GM12872 (cell line): ENCODE results near the gene PTGER1.

ENCODE experiments used
- TF ChIP-seq, protein P1 (sequence below): IDR thresholded peaks from 3 replicates; pipeline ENCODE4 v1.5.1; 2011; ENCODE audit warnings: low read depth, mild to moderate bottlenecking, low read length, moderate library complexity; ENCODE audit not compliant: insufficient read depth

PTGER1 gene

DNA sequence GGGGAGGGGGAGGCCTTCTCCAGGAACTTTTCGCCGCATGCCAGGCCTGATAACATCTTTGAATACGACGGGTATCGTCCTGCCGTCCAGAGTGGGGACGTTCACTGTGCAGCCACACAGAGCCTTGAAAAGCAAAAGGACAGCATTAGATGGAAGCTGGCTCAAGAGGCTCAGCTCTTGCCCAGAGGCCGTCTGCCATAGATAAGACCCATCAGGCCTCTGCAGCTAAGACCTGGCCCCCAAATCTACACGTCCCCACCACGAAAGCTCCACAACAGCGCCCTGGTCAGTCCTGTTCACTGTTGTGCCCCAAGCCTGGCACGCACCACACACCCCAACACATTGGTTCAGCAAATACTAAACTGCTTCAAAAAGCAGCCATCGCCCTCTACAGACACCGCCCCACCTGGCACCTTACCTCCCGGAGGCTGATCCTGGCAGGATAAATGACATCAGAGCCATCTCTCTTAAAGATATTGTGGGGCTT is 40.9 kb upstream of the PTGER1 start:
- TF ChIP-seq, protein P1, sequence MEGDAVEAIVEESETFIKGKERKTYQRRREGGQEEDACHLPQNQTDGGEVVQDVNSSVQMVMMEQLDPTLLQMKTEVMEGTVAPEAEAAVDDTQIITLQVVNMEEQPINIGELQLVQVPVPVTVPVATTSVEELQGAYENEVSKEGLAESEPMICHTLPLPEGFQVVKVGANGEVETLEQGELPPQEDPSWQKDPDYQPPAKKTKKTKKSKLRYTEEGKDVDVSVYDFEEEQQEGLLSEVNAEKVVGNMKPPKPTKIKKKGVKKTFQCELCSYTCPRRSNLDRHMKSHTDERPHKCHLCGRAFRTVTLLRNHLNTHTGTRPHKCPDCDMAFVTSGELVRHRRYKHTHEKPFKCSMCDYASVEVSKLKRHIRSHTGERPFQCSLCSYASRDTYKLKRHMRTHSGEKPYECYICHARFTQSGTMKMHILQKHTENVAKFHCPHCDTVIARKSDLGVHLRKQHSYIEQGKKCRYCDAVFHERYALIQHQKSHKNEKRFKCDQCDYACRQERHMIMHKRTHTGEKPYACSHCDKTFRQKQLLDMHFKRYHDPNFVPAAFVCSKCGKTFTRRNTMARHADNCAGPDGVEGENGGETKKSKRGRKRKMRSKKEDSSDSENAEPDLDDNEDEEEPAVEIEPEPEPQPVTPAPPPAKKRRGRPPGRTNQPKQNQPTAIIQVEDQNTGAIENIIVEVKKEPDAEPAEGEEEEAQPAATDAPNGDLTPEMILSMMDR, result no peak

DNA sequence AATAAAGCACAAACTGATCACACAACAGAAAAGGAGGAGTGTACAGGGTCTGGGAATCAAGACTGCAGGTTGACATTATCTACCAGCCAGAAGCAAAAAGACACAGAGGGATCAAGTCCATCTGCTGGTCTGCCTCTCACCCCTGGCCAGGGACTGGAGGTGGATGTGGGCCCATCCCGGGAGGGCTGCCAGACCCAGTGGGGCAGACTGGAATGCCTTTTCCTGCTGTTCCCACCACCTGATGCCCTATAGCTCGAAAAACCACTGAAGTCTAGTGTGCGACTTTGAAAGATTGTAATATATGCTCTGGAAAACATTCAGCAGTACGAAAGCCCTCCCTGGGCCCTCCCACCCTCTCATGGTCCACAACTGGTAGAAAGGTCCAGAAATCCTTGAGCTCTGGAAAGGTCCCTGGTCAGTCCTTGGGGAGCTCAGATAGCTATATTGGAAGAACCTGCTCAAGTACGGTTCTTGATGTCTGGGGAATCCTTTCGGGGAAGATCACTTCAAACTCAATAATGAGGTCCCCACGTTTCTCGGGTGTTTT is 40.4 kb upstream of the PTGER1 start:
- TF ChIP-seq, protein P1, result no peak

DNA sequence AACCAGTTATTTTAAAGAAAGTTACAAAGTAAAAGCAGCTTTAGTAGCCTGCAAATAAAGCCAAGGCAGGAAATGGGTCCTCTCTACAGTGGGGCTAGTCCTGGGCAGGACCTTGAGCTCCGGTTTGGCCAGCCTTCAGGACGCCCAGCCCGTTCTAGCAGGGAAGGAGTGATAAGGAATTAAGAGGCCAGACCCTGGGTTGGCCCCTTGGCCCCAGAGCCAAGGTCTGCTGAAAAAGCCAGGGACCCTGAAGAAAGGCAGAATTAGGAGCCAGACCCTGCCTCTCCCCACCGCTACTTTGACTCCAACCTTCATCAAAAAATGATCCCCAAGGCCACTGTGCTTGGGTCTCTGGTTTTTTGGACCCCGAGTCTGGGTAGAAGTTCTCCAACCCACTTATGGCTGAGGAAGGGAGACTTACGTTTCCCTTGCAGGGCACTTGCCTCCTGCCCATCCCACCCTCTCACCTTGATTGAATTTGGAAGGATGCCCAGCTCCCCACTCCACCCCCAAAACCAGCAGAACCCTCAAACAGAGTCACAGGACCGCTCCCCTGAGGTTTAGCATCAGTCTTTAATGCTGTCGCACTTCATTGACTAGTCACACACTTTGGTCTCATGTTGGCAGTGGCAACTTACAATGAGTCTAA is 39.2 kb upstream of the PTGER1 start:
- TF ChIP-seq, protein P1, result no peak

DNA sequence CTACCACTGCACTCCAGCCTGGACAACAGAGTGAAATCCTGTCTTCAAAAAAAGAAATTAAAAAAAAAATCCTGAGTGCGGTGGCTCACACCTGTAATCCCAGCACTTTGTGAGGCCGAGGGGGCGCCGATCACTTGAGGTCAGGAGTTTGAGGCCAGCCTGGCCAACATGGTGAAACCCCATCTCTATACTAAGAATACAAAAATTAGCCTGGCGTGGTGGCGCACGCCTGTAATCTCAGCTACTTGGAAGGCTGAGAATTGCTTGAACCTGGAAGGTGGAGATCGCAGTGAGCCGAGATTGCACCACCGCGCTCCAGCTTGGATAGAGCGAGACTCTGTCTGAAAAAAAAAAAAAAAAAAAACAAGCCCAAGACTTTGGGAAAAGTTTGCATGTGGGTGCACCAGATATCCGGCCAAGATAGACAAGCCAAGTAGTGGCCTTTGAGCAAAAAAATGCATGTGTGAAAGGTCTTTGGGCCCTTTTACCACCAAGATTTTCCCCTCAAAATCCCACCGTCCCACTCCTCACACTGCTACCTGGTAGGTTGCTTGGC is 37.3 kb upstream of the PTGER1 start:
- TF ChIP-seq, protein P1, result no peak

DNA sequence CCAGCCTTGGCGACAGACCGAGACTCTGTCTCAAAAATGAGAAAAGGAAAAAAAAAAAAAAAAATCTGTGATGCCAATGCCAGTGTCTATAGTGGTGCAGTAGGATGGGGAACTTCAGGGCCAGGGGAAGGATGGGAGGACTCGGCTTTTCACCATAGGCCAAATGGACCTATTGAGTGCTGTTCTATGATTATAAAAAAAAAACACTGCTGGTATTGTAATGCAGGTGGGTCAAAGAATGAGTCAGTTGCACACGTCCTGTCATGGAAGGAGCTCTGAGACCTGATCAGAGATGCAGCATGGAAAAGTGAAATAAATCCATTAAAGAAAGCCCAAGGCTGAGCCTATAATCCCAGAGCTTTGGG is 36.1 kb upstream of the PTGER1 start:
- TF ChIP-seq, protein P1, result no peak

DNA sequence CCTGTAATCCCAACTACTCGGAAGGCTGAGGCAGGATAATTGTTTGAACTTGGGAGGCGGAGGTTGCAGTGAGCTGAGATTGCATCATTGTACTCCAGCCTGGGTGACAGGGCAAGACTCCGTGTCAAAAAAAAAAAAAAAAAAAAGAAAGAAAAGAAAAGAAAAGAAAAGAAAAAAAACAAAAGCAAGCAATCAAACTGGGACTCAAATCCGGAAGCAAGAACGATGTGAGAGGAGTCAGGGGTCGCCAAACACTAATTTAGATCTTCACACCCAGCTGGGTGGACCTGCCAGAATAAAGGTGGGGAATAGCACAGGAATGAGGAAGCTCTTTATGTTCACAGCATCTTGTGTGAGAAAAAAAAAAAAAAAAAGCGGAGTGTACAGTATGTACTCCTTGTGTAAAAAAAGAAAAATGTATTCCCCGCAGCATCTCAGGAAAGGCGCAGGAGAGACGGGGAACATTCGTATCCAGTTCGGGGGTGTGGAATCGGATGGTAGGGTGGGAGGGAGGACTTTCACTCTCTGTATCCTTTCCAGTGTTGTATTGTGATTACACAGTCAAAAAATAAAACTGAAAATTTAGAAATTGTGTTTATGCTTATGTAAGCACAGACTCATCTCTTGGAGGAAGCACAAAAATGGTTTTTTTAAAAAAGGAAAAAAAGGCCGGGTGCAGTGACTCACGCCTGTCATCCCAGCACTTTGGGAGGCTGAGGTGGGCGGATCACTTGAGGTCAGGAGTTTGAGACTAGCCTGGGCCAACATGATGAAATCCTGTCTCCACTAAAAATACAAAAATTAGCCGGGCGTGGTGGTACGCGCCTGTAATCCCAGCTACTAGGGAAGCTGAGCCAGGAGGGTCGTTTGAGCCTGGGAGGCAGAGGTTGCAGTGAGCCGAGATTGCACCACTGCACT is 35.4 kb upstream of the PTGER1 start:
- TF ChIP-seq, protein P1, result no peak
